ENCODE data around the gene LMNB1.
"Not testable (repeated sequence)": the region's sequence is repeated elsewhere in the genome, so short reads cannot be mapped to it uniquely, and the experiment has no call there.

- TF ChIP-seq ZNF174 (tag by site-specific recombination; IDR thresholded peaks at IDR 0.05); CTCF (tag by site-specific recombination; IDR thresholded peaks at IDR 0.05); SP2 (tag by site-specific recombination; IDR thresholded peaks at IDR 0.05); ZNF274 (IDR thresholded peaks at IDR 0.05; ENCODE audit: low read length); ZNF274 (tag by site-specific recombination; IDR thresholded peaks at IDR 0.05; ENCODE audit: borderline replicate concordance); ZNF324 (tag by site-specific recombination; IDR thresholded peaks at IDR 0.05); ZBTB11 (tag by site-specific recombination; conservative IDR thresholded peaks at IDR 0.05; ENCODE audit: low read depth); ZSCAN30 (tag by site-specific recombination; IDR thresholded peaks at IDR 0.05); HOXA7 (CRISPR knock-in tag; IDR thresholded peaks at IDR 0.05; ENCODE audit: borderline replicate concordance); ZNF140 (tag by site-specific recombination; IDR thresholded peaks at IDR 0.05); ZNF112 (tag by site-specific recombination; IDR thresholded peaks at IDR 0.05); ZNF549 (tag by site-specific recombination; IDR thresholded peaks at IDR 0.05); ZNF514 (tag by site-specific recombination; IDR thresholded peaks at IDR 0.05); ZNF510 (tag by site-specific recombination; IDR thresholded peaks at IDR 0.05; ENCODE audit: insufficient replicate concordance); ZBTB10 (tag by site-specific recombination; IDR thresholded peaks at IDR 0.05): not testable (repeated sequence)
Observed at GRCh38 chr5:126793648-126794047, 16.7 kb downstream of the LMNB1 start.
